A549 (cell line): ENCODE data around the gene INKA1. TPM values are rescaled to one million over a fixed set of nuclear protein-coding genes. Genes with fewer than 3 reads are reported as not detected.

Source experiments
- ATAC-seq, 2 experiments: fragments of 200-7000 bp in 1 of 2; fragments of >200 bp in 1 of 2; cut with Nextera tagmentation in 1 of 2; cut with Tn5 transposase in 1 of 2; 3 replicates each; pipeline versions ENCODE4 v1.8.0 to v1.9.1; 2018 to 2020; ENCODE audit warnings: mild to moderate bottlenecking in 1 of 2, moderate library complexity in 1 of 2
- CTCF ChIA-PET: fragments of 300-600 bp; sonication (Branson Sonifier 250); formaldehyde crosslinking; extraction: SDS; loops from one replicate; lab custom pipeline; 2021; ENCODE audit warnings: antibody characterized with exemption, inconsistent platforms; lab: Yijun Ruan, JAX
- POLR2A ChIA-PET: fragments of 350-600 bp; formaldehyde crosslinking; extraction: SDS; loops from one replicate; lab custom pipeline; 2021; ENCODE audit warnings: antibody characterized with exemption, inconsistent platforms; lab: Yijun Ruan, JAX
- DNase-seq, 2 experiments: peaks; one replicate each; pipeline versions ENCODE4 v3.0.0 to v3.0.0-alpha.2; 2011 to 2016; ENCODE audit warnings: low read depth in 1 of 2, low spot score in 1 of 2
- FAIRE-seq: peaks from 2 replicates; lab custom pipeline; 2011; peaks lifted over from hg19 to GRCh38; lab: Jason Lieb, UNC
- H3K27ac ChIP-seq, 2 experiments: fragments of >200 bp; sonication (Bioruptor Twin); formaldehyde crosslinking; 3 replicates each; pipeline ENCODE4 v1.5.1; 2016 to 2017
- H3K4me1 ChIP-seq: fragments of >200 bp; sonication (Bioruptor Twin); formaldehyde crosslinking; 3 replicates; pipeline ENCODE4 v1.6.1; 2016
- H3K4me2 ChIP-seq: fragments of >200 bp; sonication (Bioruptor Twin); formaldehyde crosslinking; 3 replicates; pipeline ENCODE4 v1.6.1; 2016
- H3K4me3 ChIP-seq: fragments of >200 bp; sonication (Bioruptor Twin); formaldehyde crosslinking; 3 replicates; pipeline ENCODE4 v1.5.1; 2016
- H3K9me3 ChIP-seq: fragments of >200 bp; sonication (Bioruptor Twin); formaldehyde crosslinking; 3 replicates; pipeline ENCODE4 v1.6.1; 2016
- ATOH8 ChIP-seq: fragments of 250-450 bp; sonication (Bioruptor Pico); IDR thresholded peaks from 2 replicates; pipeline ENCODE4 v1.5.0; 2020; ENCODE audit warnings: low read depth, mild to moderate bottlenecking, moderate library complexity
- CBX2 ChIP-seq: fragments of 200-600 bp; sonication (generic); IDR thresholded peaks from 2 replicates; pipeline ENCODE4 v1.6.1; 2016; ENCODE audit warnings: low read depth, mild to moderate bottlenecking, borderline replicate concordance
- CBX8 ChIP-seq: fragments of 200-600 bp; sonication (generic); IDR thresholded peaks from 2 replicates; pipeline ENCODE4 v1.6.1; 2016
- CEBPB ChIP-seq, 2 experiments: fragments of >200 bp in 1 of 2; sonication (Bioruptor Twin) in 1 of 2; formaldehyde crosslinking in 1 of 2; IDR thresholded peaks; 2 replicates each; pipeline ENCODE4 v1.6.1; 2012 to 2016
- CHD2 ChIP-seq: fragments of 150-350 bp; IDR thresholded peaks from 2 replicates; pipeline ENCODE4 v1.6.1; 2014; ENCODE audit warnings: low read length; ENCODE audit not compliant: partially characterized antibody
- CHD4 ChIP-seq: fragments of 200-600 bp; sonication (generic); IDR thresholded peaks from 2 replicates; pipeline ENCODE4 v1.6.1; 2016; ENCODE audit warnings: antibody characterized with exemption, mild to moderate bottlenecking, borderline replicate concordance
- CTCF ChIP-seq: fragments of >200 bp; sonication (Bioruptor Twin); formaldehyde crosslinking; IDR thresholded peaks from 3 replicates; pipeline ENCODE4 v1.5.1; 2016
- E2F6 ChIP-seq: IDR thresholded peaks from 2 replicates; pipeline ENCODE4 v1.6.1; 2012; ENCODE audit warnings: low read depth, borderline replicate concordance
- EHMT2 ChIP-seq: fragments of 200-600 bp; sonication (generic); IDR thresholded peaks from 2 replicates; pipeline ENCODE4 v1.6.1; 2016; ENCODE audit warnings: antibody characterized with exemption, low read depth, mild to moderate bottlenecking, moderate library complexity
- ESRRA ChIP-seq: fragments of 150-350 bp; IDR thresholded peaks from 2 replicates; pipeline ENCODE4 v1.6.1; 2014; ENCODE audit warnings: mild to moderate bottlenecking, low read length, borderline replicate concordance
- GATA3 ChIP-seq: IDR thresholded peaks from 2 replicates; pipeline ENCODE4 v1.6.1; 2012; ENCODE audit warnings: borderline replicate concordance
- HEYL ChIP-seq: fragments of 250-450 bp; sonication (Bioruptor Pico); IDR thresholded peaks from 2 replicates; pipeline ENCODE4 v1.8.0; 2021; ENCODE audit warnings: mild to moderate bottlenecking, moderate library complexity
- HOXB13 ChIP-seq: fragments of 250-450 bp; sonication (Bioruptor Pico); IDR thresholded peaks from 2 replicates; pipeline ENCODE4 v1.5.0; 2020; ENCODE audit warnings: low read depth, mild to moderate bottlenecking, moderate library complexity
- HOXB5 ChIP-seq: fragments of 250-450 bp; sonication (Bioruptor Pico); IDR thresholded peaks from 2 replicates; pipeline ENCODE4 v1.5.0; 2020; ENCODE audit warnings: mild to moderate bottlenecking, moderate library complexity
- KDM5A ChIP-seq: fragments of 200-600 bp; sonication (generic); IDR thresholded peaks from 2 replicates; pipeline ENCODE4 v1.6.1; 2016; ENCODE audit warnings: antibody characterized with exemption, mild to moderate bottlenecking
- MAFK ChIP-seq: fragments of 450-650 bp; IDR thresholded peaks from 2 replicates; pipeline ENCODE4 v1.6.1; 2014; ENCODE audit not compliant: partially characterized antibody
- MAZ ChIP-seq: fragments of 150-350 bp; IDR thresholded peaks from 2 replicates; pipeline ENCODE4 v1.6.1; 2014; ENCODE audit warnings: antibody characterized with exemption, low read depth, low read length, borderline replicate concordance
- MYC ChIP-seq: IDR thresholded peaks from 2 replicates; pipeline ENCODE4 v1.6.1; 2012; ENCODE audit warnings: mild to moderate bottlenecking, inconsistent platforms, low read length, improper control_type of control experiment, borderline replicate concordance
- NPAS2 ChIP-seq: fragments of 250-450 bp; sonication (Bioruptor Pico); IDR thresholded peaks from 2 replicates; pipeline ENCODE4 v1.8.0; 2022; ENCODE audit warnings: mild to moderate bottlenecking, moderate library complexity, borderline replicate concordance
- PBX3 ChIP-seq: IDR thresholded peaks from 2 replicates; pipeline ENCODE4 v1.6.1; 2012
- PHF8 ChIP-seq: fragments of 200-600 bp; sonication (generic); IDR thresholded peaks from 2 replicates; pipeline ENCODE4 v1.6.1; 2016; ENCODE audit warnings: low read depth, mild to moderate bottlenecking, antibody characterized with exemption, moderate library complexity, borderline replicate concordance
- POLR2AphosphoS2 ChIP-seq: conservative IDR thresholded peaks from 2 replicates; pipeline ENCODE4 v1.6.1; 2012; ENCODE audit warnings: low read length, improper control_type of control experiment, inconsistent platforms
- RAD21 ChIP-seq, 2 experiments: fragments of >200 bp in 1 of 2; sonication (Bioruptor Twin) in 1 of 2; formaldehyde crosslinking in 1 of 2; IDR thresholded peaks in 1 of 2; conservative IDR thresholded peaks in 1 of 2; 2 replicates in 1 of 2; 3 replicates in 1 of 2; pipeline ENCODE4 v1.6.1; 2012 to 2018; ENCODE audit warnings: inconsistent platforms in 1 of 2
- RFX5 ChIP-seq: fragments of 450-650 bp; IDR thresholded peaks from 2 replicates; pipeline ENCODE4 v1.7.1; 2014; ENCODE audit warnings: antibody characterized with exemption, mild to moderate bottlenecking, moderate library complexity
- RNF2 ChIP-seq: fragments of 200-600 bp; sonication (generic); IDR thresholded peaks from 2 replicates; pipeline ENCODE4 v1.6.1; 2016; ENCODE audit warnings: low read depth, mild to moderate bottlenecking, antibody characterized with exemption, moderate library complexity, borderline replicate concordance
- SMC3 ChIP-seq: fragments of >200 bp; sonication (Bioruptor Twin); formaldehyde crosslinking; IDR thresholded peaks from 3 replicates; pipeline ENCODE4 v1.6.1; 2018; ENCODE audit warnings: inconsistent platforms
- SREBF2 ChIP-seq: fragments of 450-650 bp; IDR thresholded peaks from 2 replicates; pipeline ENCODE4 v1.6.1; 2014; ENCODE audit warnings: mild to moderate bottlenecking, moderate library complexity
- TFCP2L1 ChIP-seq: fragments of 250-450 bp; sonication (Bioruptor Pico); IDR thresholded peaks from 2 replicates; pipeline ENCODE4 v1.5.0; 2021; ENCODE audit warnings: mild to moderate bottlenecking
- TP53 ChIP-seq: fragments of 250-450 bp; sonication (Bioruptor Pico); IDR thresholded peaks from 2 replicates; pipeline ENCODE4 v1.5.0; 2021; ENCODE audit warnings: mild to moderate bottlenecking, moderate library complexity
- ZC3H11A ChIP-seq: fragments of 450-650 bp; IDR thresholded peaks from 2 replicates; pipeline ENCODE4 v1.6.1; 2014; ENCODE audit warnings: antibody characterized with exemption, mild to moderate bottlenecking
- ZSCAN20 ChIP-seq: fragments of 250-450 bp; sonication (Bioruptor Pico); IDR thresholded peaks from 2 replicates; pipeline ENCODE4 v1.8.0; 2022; ENCODE audit warnings: mild to moderate bottlenecking, moderate library complexity
- WGBS: methylation state at CpG from one replicate; pipeline ENCODE4 v1.1.6; 2017; ENCODE audit errors: missing lambda C conversion rate; 5-methylcytosine and 5-hydroxymethylcytosine counted together
- polyA plus RNA-seq, 4 experiments: library from polyadenylated mRNA; depleted of rRNA in 3 of 4; stranded (reverse); fragments of >200 nt; fragmentation: RNase III in 1 of 4; extraction: RNeasy Plus Mini Kit Qiagen cat#74134 plus additional on column Dnase treatment in 1 of 4; gene quantifications; 2 replicates in 3 of 4; 3 replicates in 1 of 4; pipeline ENCODE4 v1.2.3, GENCODE V29; 2011 to 2017
- TF ChIP-seq, protein P1 (sequence below): fragments of 450-650 bp; IDR thresholded peaks from 2 replicates; pipeline ENCODE4 v1.6.1; 2014; ENCODE audit warnings: antibody characterized with exemption

The INKA1 gene
- polyA plus RNA-seq, 2 of the 4 experiments (the other 2 are of a cell fraction) = 0.39 to 0.74 TPM

DNA sequence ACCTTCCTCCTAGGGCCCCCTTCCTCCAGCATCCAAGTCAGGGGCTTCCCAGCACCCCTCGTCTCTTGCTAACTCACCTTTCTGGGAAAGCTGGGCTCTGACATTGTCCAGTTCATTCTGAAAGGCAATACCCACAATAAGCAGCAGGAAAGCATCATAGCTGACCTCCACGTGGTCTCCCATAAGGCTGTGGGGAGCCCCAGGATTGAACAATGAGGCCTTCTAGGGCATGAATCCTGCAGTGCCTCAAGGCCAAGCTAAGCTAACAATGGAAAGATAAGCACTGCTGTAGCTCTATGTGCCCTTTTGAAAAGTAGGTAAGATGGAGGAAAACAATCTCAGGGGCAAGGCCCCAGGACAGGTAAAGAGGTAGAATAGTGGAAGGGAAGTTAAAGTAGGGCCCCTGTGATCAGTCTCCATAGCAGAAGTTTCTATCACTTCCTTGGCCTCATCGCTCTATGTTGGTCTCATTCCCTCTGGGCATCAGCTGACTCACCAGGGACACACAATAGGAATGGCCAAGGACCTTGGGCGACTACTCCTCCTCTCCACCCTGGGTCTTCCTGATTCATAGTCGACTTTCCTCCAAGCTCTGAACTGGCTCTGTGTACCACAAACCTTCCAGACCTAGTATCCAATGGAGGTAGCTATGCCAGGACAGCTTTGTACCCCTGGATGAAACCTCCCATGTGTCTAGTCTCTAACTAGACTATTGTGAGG is 41.6 kb downstream of the INKA1 start:
- 65% methylated on average over 5 of the region's 5 CpGs for WGBS
- no peak for FAIRE-seq

GRCh38 chr3:49845694-49846093 is 42.6 kb downstream of the INKA1 start:
- Histone ChIP-seq H3K4me1 (no peaks in the 10 kb centered on the region), H3K9me3 (no peaks in the 10 kb centered on the region), H3K4me3 (no peak overlapping the region), H3K4me2 (no peak overlapping the region), H3K27ac (no peak overlapping the region)
- DNase-seq = no peak
- 92% methylated on average over 3 of the region's 3 CpGs for WGBS
- no peak for FAIRE-seq
- TF ChIP-seq POLR2AphosphoS2 (no peak), CBX2 (no peak), TFCP2L1 (no peak), HOXB13 (CRISPR knock-in tag) (no peak), PBX3 (no peak), KDM5A (no peak), ZC3H11A (no peak), RAD21 (conservative IDR thresholded peaks at IDR 0.05 in 1 of 2, IDR thresholded peaks at IDR 0.05 in 1 of 2) (no peak), HOXB5 (CRISPR knock-in tag) (no peak), EHMT2 (no peak), MYC (no peak), MAZ (no peak), SMC3 (no peak), ZSCAN20 (CRISPR knock-in tag) (no peak), PHF8 (no peak), RFX5 (no peak), NPAS2 (no peak), CTCF (no peak), E2F6 (no peak), TP53 (no peak)
- ChIA-PET POLR2A (interaction anchor here (0.5 kb wide), 1 partner anchor 95 kb away, joined by 3 read pairs; no protein-coding TSS in a partner anchor), CTCF (interaction anchor here (0.7 to 2.8 kb wide), 7 partner anchors 17 to 306 kb away, joined by 3 to 11 read pairs (median 4); partner anchors contain the start of gene INKA1)
- ATAC-seq = no peak

More for the DNA sequence above, 41.6 kb downstream of the INKA1 start:
- no peaks in the 10 kb centered on the region for H3K9me3 ChIP-seq
- no peak overlapping the region for H3K4me2 ChIP-seq
- no peak overlapping the region for H3K4me3 ChIP-seq
- no peak for DNase-seq
- H3K4me1 ChIP-seq = no peaks in the 10 kb centered on the region
- ChIA-PET CTCF (interaction anchor here (0.6 to 2.8 kb wide), 5 partner anchors 18 to 305 kb away, joined by 3 to 11 read pairs (median 5); partner anchors contain the start of gene INKA1), POLR2A (no interaction called here)
- no peak for ATAC-seq
- no peak for TF ChIP-seq CBX8
- TF ChIP-seq ESRRA = no peak
- TF ChIP-seq GATA3 = no peak
- TF ChIP-seq CEBPB (IDR thresholded peaks at IDR 0.05) = no peak
- no peak for TF ChIP-seq CBX2
- no peak for TF ChIP-seq HEYL
- no peak for TF ChIP-seq CHD4
- TF ChIP-seq ZSCAN20 (CRISPR knock-in tag) = no peak
- TF ChIP-seq CHD2 = no peak
- TF ChIP-seq, protein P1, sequence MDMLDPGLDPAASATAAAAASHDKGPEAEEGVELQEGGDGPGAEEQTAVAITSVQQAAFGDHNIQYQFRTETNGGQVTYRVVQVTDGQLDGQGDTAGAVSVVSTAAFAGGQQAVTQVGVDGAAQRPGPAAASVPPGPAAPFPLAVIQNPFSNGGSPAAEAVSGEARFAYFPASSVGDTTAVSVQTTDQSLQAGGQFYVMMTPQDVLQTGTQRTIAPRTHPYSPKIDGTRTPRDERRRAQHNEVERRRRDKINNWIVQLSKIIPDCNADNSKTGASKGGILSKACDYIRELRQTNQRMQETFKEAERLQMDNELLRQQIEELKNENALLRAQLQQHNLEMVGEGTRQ = no peak
- no peak for TF ChIP-seq RNF2
- TF ChIP-seq TFCP2L1 = no peak
- no peak for TF ChIP-seq RAD21 (conservative IDR thresholded peaks at IDR 0.05 in 1 of 2, IDR thresholded peaks at IDR 0.05 in 1 of 2)
- no peak for TF ChIP-seq RFX5
- no peak for TF ChIP-seq MAFK
- TF ChIP-seq SREBF2 = no peak
- TF ChIP-seq ATOH8 = no peak
- H3K27ac ChIP-seq = no peak overlapping the region
